ENCODE measurements around the gene BAAT.

DNA sequence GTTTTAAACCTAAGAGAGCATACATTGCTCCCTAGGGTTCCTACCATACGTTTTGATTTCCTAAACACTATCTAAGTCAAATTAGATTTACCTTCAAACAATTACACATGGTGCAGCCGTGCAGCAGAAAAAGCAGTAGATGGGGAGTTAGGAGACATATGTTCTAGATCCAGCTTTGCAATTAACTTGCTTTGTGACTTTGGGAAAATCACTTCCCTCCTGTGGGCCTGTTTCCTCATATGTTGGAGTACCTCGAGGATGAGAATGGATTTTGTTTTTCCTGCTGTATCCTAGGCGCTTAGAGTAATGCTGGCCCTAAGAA is 12.9 kb upstream of the BAAT start:
- TF ChIP-seq, protein P1, sequence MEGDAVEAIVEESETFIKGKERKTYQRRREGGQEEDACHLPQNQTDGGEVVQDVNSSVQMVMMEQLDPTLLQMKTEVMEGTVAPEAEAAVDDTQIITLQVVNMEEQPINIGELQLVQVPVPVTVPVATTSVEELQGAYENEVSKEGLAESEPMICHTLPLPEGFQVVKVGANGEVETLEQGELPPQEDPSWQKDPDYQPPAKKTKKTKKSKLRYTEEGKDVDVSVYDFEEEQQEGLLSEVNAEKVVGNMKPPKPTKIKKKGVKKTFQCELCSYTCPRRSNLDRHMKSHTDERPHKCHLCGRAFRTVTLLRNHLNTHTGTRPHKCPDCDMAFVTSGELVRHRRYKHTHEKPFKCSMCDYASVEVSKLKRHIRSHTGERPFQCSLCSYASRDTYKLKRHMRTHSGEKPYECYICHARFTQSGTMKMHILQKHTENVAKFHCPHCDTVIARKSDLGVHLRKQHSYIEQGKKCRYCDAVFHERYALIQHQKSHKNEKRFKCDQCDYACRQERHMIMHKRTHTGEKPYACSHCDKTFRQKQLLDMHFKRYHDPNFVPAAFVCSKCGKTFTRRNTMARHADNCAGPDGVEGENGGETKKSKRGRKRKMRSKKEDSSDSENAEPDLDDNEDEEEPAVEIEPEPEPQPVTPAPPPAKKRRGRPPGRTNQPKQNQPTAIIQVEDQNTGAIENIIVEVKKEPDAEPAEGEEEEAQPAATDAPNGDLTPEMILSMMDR (IDR thresholded peaks at IDR 0.05) = no peak
- TF ChIP-seq POLR2AphosphoS5 (IDR thresholded peaks at IDR 0.05; ENCODE audit: low read depth, low read length) = no peak
- no peak for TF ChIP-seq TCF7L2 (IDR thresholded peaks at IDR 0.05; ENCODE audit: low read depth, low read length)
- TF ChIP-seq, protein P2, sequence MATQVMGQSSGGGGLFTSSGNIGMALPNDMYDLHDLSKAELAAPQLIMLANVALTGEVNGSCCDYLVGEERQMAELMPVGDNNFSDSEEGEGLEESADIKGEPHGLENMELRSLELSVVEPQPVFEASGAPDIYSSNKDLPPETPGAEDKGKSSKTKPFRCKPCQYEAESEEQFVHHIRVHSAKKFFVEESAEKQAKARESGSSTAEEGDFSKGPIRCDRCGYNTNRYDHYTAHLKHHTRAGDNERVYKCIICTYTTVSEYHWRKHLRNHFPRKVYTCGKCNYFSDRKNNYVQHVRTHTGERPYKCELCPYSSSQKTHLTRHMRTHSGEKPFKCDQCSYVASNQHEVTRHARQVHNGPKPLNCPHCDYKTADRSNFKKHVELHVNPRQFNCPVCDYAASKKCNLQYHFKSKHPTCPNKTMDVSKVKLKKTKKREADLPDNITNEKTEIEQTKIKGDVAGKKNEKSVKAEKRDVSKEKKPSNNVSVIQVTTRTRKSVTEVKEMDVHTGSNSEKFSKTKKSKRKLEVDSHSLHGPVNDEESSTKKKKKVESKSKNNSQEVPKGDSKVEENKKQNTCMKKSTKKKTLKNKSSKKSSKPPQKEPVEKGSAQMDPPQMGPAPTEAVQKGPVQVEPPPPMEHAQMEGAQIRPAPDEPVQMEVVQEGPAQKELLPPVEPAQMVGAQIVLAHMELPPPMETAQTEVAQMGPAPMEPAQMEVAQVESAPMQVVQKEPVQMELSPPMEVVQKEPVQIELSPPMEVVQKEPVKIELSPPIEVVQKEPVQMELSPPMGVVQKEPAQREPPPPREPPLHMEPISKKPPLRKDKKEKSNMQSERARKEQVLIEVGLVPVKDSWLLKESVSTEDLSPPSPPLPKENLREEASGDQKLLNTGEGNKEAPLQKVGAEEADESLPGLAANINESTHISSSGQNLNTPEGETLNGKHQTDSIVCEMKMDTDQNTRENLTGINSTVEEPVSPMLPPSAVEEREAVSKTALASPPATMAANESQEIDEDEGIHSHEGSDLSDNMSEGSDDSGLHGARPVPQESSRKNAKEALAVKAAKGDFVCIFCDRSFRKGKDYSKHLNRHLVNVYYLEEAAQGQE (IDR thresholded peaks at IDR 0.05; ENCODE audit: insufficient read depth in 1 of 2, low read depth in 2 of 2, low read length in 1 of 2) = no peak
